ENCODE results near the gene CAMK2N1. TPM values are rescaled to one million over a fixed set of nuclear protein-coding genes. Genes with fewer than 3 reads are reported as not detected.
"Not testable (repeated sequence)": the region's sequence is repeated elsewhere in the genome, so short reads cannot be mapped to it uniquely, and the experiment has no call there.

CAMK2N1 gene
- total RNA-seq, 4 donors from 2014 or later, result 3.2 to 12.2 (median 8.1) TPM

GRCh38 chr1:20530306-20530705 is 44.3 kb upstream of the CAMK2N1 start:
- WGBS, 2 donors, result 41 to 58% methylated on average over 8 of the region's 8 CpGs
- H3K4me3 ChIP-seq (replicated peaks in 1 of 3), result no peak overlapping the region

DNA sequence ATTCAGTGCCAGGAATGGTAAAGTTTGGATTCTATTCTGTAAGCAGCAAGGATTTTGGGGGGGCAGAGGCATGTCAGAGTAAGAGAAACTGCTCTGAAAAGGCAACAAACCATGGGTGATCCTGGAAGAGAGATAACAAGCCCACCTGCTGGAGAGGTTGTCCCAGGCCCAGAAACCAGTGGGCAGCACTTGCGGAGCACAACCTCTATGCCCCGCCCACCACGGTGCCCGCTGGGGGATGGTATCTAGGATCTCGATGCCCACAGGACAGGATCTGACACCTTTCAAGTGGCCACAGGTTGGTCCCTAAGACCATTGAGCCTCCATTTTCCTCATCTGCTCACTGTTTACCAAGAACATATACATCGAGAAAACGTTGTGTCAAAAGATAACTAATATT is 42.2 kb upstream of the CAMK2N1 start:
- 49 to 73% methylated on average over 4 to 7 of the region's 7 CpGs for WGBS, 2 donors
- Histone ChIP-seq H3K4me1 (no peaks in the 10 kb centered on the region), H3K36me3 (no peaks in the 10 kb centered on the region), H3K27me3 (no peaks in the 10 kb centered on the region), H3K9me3 (no peaks in the 10 kb centered on the region), H3K27ac (no peak overlapping the region), H3K4me3 (replicated peaks in 1 of 3) (no peak overlapping the region)
- no peak for TF ChIP-seq POLR2A (IDR thresholded peaks at IDR 0.05)
- TF ChIP-seq, protein P1, sequence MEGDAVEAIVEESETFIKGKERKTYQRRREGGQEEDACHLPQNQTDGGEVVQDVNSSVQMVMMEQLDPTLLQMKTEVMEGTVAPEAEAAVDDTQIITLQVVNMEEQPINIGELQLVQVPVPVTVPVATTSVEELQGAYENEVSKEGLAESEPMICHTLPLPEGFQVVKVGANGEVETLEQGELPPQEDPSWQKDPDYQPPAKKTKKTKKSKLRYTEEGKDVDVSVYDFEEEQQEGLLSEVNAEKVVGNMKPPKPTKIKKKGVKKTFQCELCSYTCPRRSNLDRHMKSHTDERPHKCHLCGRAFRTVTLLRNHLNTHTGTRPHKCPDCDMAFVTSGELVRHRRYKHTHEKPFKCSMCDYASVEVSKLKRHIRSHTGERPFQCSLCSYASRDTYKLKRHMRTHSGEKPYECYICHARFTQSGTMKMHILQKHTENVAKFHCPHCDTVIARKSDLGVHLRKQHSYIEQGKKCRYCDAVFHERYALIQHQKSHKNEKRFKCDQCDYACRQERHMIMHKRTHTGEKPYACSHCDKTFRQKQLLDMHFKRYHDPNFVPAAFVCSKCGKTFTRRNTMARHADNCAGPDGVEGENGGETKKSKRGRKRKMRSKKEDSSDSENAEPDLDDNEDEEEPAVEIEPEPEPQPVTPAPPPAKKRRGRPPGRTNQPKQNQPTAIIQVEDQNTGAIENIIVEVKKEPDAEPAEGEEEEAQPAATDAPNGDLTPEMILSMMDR (IDR thresholded peaks at IDR 0.05), result no peak
- intact Hi-C loops (cut with DNase I), result loop anchor here (10.0 kb wide), 1 partner anchor 667 kb away; no protein-coding TSS in a partner anchor
- no peak for DNase-seq

More at GRCh38 chr1:20530306-20530705, 44.3 kb upstream of the CAMK2N1 start:
- DNase-seq, result no peak
- H3K9me3 ChIP-seq, result no peaks in the 10 kb centered on the region
- no peaks in the 10 kb centered on the region for H3K36me3 ChIP-seq
- intact Hi-C loops (cut with DNase I), result no loop called here
- no peaks in the 10 kb centered on the region for H3K4me1 ChIP-seq
- no peak for TF ChIP-seq POLR2A (IDR thresholded peaks at IDR 0.05)
- TF ChIP-seq, protein P1 (IDR thresholded peaks at IDR 0.05), result no peak
- H3K27ac ChIP-seq, result no peak overlapping the region
- no peaks in the 10 kb centered on the region for H3K27me3 ChIP-seq

GRCh38 chr1:20526267-20526666 is 40.3 kb upstream of the CAMK2N1 start:
- Histone ChIP-seq H3K36me3 (no peaks in the 10 kb centered on the region), H3K27ac (no peak overlapping the region), H3K4me3 (replicated peaks in 1 of 3) (no peak overlapping the region), H3K9me3 (no peaks in the 10 kb centered on the region), H3K4me1 (no peaks in the 10 kb centered on the region), H3K27me3 (no peaks in the 10 kb centered on the region)
- intact Hi-C loops (cut with DNase I), result loop anchor here (10.0 kb wide), 1 partner anchor 669 kb away; no protein-coding TSS in a partner anchor
- no peak for TF ChIP-seq POLR2A (IDR thresholded peaks at IDR 0.05)
- TF ChIP-seq, protein P1 (IDR thresholded peaks at IDR 0.05), result no peak
- 80 to 82% methylated on average over 6 of the region's 6 CpGs for WGBS, 2 donors
- no peak for DNase-seq

- no peak overlapping the region for H3K27ac ChIP-seq
- no peaks in the 10 kb centered on the region for H3K36me3 ChIP-seq
- TF ChIP-seq, protein P1 (IDR thresholded peaks at IDR 0.05), result peak; percentile 73 to 91 (median 89)
- TF ChIP-seq POLR2A (IDR thresholded peaks at IDR 0.05), result no peak
- no peak overlapping the region for H3K4me3 ChIP-seq (replicated peaks in 1 of 3)
- peak; percentile 77 to 82 for DNase-seq
- no peaks in the 10 kb centered on the region for H3K9me3 ChIP-seq
- no peaks in the 10 kb centered on the region for H3K27me3 ChIP-seq
- intact Hi-C loops (cut with DNase I), result loop anchor here (5.0 to 10.0 kb wide), 2 partner anchors 115 to 673 kb away; no protein-coding TSS in a partner anchor
- 22 to 23% methylated on average over 17 of the region's 17 CpGs for whole genome bisulfite sequencing, 2 donors
- H3K4me1 ChIP-seq, result no peaks in the 10 kb centered on the region
Measured at GRCh38 chr1:20521960-20522861, 36.2 kb upstream of the CAMK2N1 start.

- intact Hi-C loops (cut with DNase I), result loop anchor here (5.0 to 10.0 kb wide), 2 partner anchors 118 to 675 kb away; no protein-coding TSS in a partner anchor
- H3K36me3 ChIP-seq, result not testable (repeated sequence)
Measured at GRCh38 chr1:20519609-20520262, 33.7 kb upstream of the CAMK2N1 start.

More at GRCh38 chr1:20519609-20520262, 33.7 kb upstream of the CAMK2N1 start:
- H3K9me3 ChIP-seq; H3K27ac ChIP-seq; DNase-seq; H3K4me3 ChIP-seq (replicated peaks in 1 of 3); H3K27me3 ChIP-seq; H3K4me1 ChIP-seq: not testable (repeated sequence)
- 57 to 65% methylated on average over 7 of the region's 7 CpGs for WGBS, 2 donors
